Measurements from ENCODE around the gene ABCC4. TPM values are rescaled to one million over a fixed set of nuclear protein-coding genes. Genes with fewer than 3 reads are reported as not detected.

The ABCC4 gene
- total and polyA plus RNA-seq, 5 donors = 1.2 to 5.8 (median 4.4) TPM

DNA sequence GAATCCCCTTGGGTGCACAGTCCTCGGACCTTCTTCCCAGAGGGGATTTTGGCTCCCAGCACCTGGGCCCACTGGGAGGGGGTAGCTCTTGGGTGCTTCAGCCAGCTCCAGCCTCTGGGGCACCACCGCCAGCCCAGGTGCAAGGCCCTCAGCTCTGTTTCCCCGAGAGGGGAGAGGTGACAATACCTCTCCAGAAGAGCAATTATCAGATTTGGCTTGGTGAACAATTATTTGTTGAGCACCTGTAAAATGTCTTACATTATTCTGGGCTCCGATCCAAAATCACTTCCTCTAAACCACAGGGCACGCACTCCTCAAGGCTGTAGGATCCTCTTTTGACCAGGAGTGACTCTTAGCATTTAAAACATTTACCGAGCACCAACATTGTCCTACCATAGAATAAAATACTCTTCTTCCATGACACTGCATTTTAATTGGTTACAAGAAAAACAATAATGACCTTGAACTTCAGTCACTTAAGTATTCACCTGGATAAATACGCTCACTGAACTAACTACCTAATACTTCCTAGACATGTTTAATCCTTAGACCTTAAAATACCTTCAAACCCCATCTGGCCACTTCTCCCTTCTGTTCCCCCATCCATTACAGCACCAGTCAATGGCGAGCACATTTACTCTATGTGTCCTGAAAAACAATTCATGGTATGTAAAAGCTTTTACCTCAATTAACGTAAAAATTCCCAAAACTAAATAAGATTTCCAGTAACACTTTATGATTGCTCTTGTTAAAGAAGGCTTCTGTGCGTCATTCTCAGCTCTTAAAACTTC is 54.8 kb downstream of the ABCC4 start:
- Histone ChIP-seq H3K4me3 (ENCODE audit: low read length) (no peak overlapping the region), H3K27me3 (ENCODE audit: control insufficient read depth, insufficient read depth) (no peaks in the 10 kb centered on the region), H3K4me1 (ENCODE audit: control insufficient read depth, insufficient read depth, low read length) (no peaks in the 10 kb centered on the region), H3K27ac (ENCODE audit: low read length) (no peak overlapping the region), H3K9me3 (ENCODE audit: control insufficient read depth, low read length) (peaks cover 2% of the 10 kb centered on the region)
- ATAC-seq (no peak), DNase-seq (no peak)
- intact Hi-C loops (cut with DNase I) = no loop called here
- WGBS = 75% methylated on average over 10 of the region's 10 CpGs

DNA sequence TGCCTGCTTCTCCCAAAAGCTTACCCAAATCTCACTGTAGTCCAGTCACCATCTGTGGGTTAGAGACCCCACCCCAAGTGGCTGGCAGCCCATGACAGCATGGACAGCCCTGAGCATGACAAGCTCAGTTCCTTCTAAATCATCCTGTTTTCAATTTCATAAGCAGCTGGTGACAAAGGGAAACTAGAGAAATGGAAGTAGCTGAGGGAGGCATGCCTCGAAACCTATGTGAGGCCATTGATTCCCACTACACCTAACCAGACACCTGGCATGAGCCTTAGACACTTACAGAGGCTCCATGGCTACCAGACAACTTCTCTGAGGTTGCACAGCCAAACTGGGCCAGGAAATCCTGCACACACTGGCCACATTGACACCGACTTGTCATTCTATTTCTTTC is 56.2 kb downstream of the ABCC4 start:
- H3K27me3 ChIP-seq (ENCODE audit: control insufficient read depth, insufficient read depth) = no peaks in the 10 kb centered on the region
- 98% methylated on average over 2 of the region's 2 CpGs for WGBS
- DNase-seq (no peak), ATAC-seq (no peak)
- no peak overlapping the region for H3K4me3 ChIP-seq (ENCODE audit: low read length)
- intact Hi-C loops (cut with DNase I) = no loop called here
- H3K9me3 ChIP-seq (ENCODE audit: control insufficient read depth, low read length) = peaks cover 2% of the 10 kb centered on the region
- no peak overlapping the region for H3K27ac ChIP-seq (ENCODE audit: low read length)
- H3K4me1 ChIP-seq (ENCODE audit: control insufficient read depth, insufficient read depth, low read length) = no peaks in the 10 kb centered on the region

DNA sequence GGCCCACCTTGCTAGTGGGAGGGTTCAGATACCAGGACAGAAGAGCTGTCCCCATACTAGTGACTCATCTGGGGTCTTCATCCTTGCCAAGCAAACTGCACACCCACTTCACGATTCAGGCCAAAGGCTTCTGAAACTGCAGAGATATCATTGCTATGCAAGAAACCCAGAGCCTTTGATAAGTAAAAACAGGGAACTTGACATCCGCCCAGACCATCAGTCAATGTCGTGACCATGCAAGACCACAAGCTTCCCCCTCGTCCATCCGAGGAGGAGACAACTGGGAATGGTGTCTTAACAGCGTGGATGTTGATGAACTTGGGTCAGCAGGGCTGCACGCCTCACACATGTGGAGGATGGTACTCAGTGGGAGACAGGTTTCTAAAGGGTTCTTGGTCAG is 58.0 kb downstream of the ABCC4 start:
- intact Hi-C loops (cut with DNase I) = no loop called here
- no peak for DNase-seq
- Histone ChIP-seq H3K27ac (ENCODE audit: low read length) (no peak overlapping the region), H3K4me3 (ENCODE audit: low read length) (no peak overlapping the region), H3K9me3 (ENCODE audit: control insufficient read depth, low read length) (peaks cover 2% of the 10 kb centered on the region), H3K27me3 (ENCODE audit: control insufficient read depth, insufficient read depth) (no peaks in the 10 kb centered on the region), H3K4me1 (ENCODE audit: control insufficient read depth, insufficient read depth, low read length) (no peaks in the 10 kb centered on the region)
- ATAC-seq = no peak
- WGBS = 54% methylated on average over 7 of the region's 7 CpGs

DNA sequence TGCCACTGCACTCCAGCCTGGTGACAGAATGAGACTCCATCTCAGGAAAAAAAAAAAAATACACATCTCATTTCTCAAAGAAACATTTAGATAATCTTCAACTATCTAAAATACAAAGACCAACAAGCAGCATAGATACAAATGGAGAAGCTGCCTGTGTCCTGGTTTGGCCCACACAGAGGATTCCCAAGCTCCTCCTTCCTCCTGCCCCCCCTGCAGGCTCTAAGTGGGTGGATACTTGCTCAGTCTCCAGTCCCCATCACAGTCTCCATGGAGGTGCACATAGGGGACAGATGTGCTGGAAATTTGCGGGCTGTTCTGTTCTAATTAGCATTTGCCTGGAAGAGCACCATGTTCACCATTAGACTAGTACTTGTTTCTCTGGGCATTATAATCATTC is 59.9 kb downstream of the ABCC4 start:
- peaks cover 2% of the 10 kb centered on the region for H3K9me3 ChIP-seq (ENCODE audit: control insufficient read depth, low read length)
- intact Hi-C loops (cut with DNase I) = no loop called here
- no peak overlapping the region for H3K4me3 ChIP-seq (ENCODE audit: low read length)
- WGBS = 91% methylated on average over 1 of the region's 1 CpG
- H3K27ac ChIP-seq (ENCODE audit: low read length) = no peak overlapping the region
- H3K4me1 ChIP-seq (ENCODE audit: control insufficient read depth, insufficient read depth, low read length) = no peaks in the 10 kb centered on the region
- no peaks in the 10 kb centered on the region for H3K27me3 ChIP-seq (ENCODE audit: control insufficient read depth, insufficient read depth)
- DNase-seq (no peak), ATAC-seq (no peak)

DNA sequence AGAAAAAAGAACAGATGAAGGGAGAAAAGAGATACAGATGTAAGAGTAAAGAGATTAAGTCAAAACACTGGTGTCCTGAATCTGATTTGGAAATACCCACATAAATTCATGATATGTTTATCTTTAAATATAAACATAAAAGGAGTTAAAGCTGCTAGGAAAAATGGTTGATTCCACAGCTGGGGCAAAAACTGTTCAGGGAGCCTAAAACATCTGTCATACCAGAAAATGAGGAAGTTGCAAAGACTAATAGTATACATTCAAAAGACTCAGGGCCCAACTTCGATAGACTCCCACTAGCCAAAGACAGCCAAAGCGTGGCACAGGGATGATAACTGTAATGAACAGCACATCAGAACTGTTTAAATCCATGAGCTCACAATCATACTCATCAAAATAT is 62.0 kb downstream of the ABCC4 start:
- Histone ChIP-seq H3K4me3 (ENCODE audit: low read length) (no peak overlapping the region), H3K27ac (ENCODE audit: low read length) (no peak overlapping the region), H3K9me3 (ENCODE audit: control insufficient read depth, low read length) (peaks cover 2% of the 10 kb centered on the region), H3K4me1 (ENCODE audit: control insufficient read depth, insufficient read depth, low read length) (no peaks in the 10 kb centered on the region), H3K27me3 (ENCODE audit: control insufficient read depth, insufficient read depth) (no peaks in the 10 kb centered on the region)
- 73% methylated on average over 2 of the region's 2 CpGs for WGBS
- intact Hi-C loops (cut with DNase I) = no loop called here
- ATAC-seq (no peak), DNase-seq (no peak)

DNA sequence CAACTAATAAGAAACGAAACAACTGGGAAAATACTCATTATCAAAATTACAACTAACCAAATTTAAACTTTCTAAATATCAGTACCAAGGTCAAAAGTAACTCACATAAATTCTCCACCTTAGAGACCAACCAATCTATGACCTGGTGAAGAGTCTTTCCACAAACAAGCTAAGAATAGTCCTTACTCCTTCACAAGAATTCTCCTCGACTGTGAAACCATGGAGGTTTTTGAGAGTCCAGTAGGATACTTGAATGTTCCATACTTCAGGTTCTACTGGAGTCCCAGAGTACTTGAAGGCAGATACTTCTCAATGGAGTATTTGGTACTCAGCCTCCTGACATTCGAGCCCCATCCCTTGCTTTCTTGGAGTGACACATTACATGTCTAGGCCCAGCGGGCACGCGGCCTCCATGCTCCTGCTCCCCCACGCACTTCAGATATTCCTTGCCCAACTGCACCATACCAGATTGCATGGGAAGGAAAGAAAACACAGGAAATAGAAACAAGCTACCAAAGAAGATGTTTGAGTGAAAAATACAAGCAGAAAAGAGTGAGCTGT is 63.9 kb downstream of the ABCC4 start:
- 95% methylated on average over 7 of the region's 7 CpGs for WGBS
- intact Hi-C loops (cut with DNase I) = no loop called here

DNA sequence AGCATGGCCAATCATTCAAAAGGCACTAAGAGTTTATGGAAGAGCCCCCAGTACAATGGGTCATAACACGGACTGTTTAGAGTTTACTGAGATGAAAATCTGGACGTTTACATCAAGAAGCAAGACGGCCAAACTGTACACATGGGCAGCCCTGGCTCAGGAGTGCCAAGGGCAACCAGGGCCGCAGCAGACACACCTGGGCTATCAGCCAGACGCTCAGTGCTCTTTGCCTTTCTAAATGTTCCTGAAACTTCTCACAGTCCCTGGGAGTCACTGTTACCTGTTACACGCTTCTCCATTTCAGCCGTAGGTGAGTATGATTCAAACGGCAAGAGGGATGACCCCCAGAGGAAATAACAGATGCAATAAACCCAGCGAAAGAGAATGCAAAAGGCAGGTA is 64.5 kb downstream of the ABCC4 start:
- DNase-seq (no peak), ATAC-seq (no peak)
- Histone ChIP-seq H3K27ac (ENCODE audit: low read length) (no peak overlapping the region), H3K4me1 (ENCODE audit: control insufficient read depth, insufficient read depth, low read length) (no peaks in the 10 kb centered on the region), H3K27me3 (ENCODE audit: control insufficient read depth, insufficient read depth) (no peaks in the 10 kb centered on the region), H3K9me3 (ENCODE audit: control insufficient read depth, low read length) (no peaks in the 10 kb centered on the region), H3K4me3 (ENCODE audit: low read length) (no peak overlapping the region)
- WGBS = 93% methylated on average over 9 of the region's 9 CpGs
- intact Hi-C loops (cut with DNase I) = no loop called here

More for the DNA sequence above, 63.9 kb downstream of the ABCC4 start:
- H3K4me1 ChIP-seq (ENCODE audit: control insufficient read depth, insufficient read depth, low read length) = no peaks in the 10 kb centered on the region
- H3K27ac ChIP-seq (ENCODE audit: low read length) = no peak overlapping the region
- DNase-seq = no peak
- no peak for ATAC-seq
- no peaks in the 10 kb centered on the region for H3K27me3 ChIP-seq (ENCODE audit: control insufficient read depth, insufficient read depth)
- H3K9me3 ChIP-seq (ENCODE audit: control insufficient read depth, low read length) = no peaks in the 10 kb centered on the region
- H3K4me3 ChIP-seq (ENCODE audit: low read length) = no peak overlapping the region

DNA sequence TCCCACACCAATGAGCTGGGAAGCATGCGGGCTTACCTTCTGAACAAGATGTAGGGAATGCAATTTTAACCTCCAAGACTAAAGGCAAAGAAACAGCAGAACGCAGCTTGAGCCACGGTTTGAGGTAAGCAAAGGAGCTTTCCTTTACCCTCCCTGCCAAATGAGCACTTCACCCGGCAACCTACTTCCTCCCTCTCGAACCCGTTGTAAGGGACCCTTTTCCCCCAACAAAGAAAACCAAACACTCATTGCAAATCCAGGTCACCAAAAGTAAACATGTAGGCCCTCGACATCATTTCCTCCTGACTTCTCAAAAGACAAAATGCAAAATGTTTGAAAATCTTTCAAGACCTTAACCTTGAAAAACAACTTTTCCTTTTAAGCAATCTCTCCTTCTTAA is 65.3 kb downstream of the ABCC4 start:
- intact Hi-C loops (cut with DNase I) = no loop called here
- WGBS = 60% methylated on average over 7 of the region's 7 CpGs
- Histone ChIP-seq H3K4me3 (ENCODE audit: low read length) (no peak overlapping the region), H3K9me3 (ENCODE audit: control insufficient read depth, low read length) (no peaks in the 10 kb centered on the region), H3K4me1 (ENCODE audit: control insufficient read depth, insufficient read depth, low read length) (no peaks in the 10 kb centered on the region), H3K27me3 (ENCODE audit: control insufficient read depth, insufficient read depth) (no peaks in the 10 kb centered on the region), H3K27ac (ENCODE audit: low read length) (no peak overlapping the region)
- no peak for ATAC-seq
- no peak for DNase-seq

DNA sequence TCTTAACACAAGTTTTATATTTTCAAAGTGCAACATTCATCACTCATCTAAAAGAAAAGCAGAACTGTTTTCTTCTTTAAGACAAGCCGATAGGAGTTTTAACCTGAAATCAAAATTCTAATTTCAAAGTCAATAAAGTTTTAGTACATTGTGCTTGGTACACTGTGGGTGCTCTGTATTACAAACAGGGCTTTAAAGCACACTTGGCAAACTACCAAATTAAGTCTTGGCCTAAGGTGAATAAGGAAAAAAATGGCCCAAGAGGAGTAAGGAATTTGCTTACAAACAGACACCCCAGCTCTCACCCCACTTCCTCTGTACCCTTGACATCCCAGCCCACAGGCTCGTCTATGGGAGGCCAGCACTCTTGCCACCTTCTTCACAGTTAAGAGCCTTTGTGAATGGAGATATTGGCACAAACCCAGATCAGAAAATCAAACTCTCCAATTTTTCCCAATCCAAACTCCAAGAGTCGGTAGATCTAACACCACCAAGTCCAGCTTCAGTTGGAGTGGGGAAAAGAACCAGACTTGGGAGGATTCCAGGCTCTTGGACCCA is 66.0 kb downstream of the ABCC4 start:
- Histone ChIP-seq H3K27me3 (ENCODE audit: control insufficient read depth, insufficient read depth) (no peaks in the 10 kb centered on the region), H3K9me3 (ENCODE audit: control insufficient read depth, low read length) (no peaks in the 10 kb centered on the region), H3K27ac (ENCODE audit: low read length) (no peak overlapping the region), H3K4me1 (ENCODE audit: control insufficient read depth, insufficient read depth, low read length) (no peaks in the 10 kb centered on the region), H3K4me3 (ENCODE audit: low read length) (no peak overlapping the region)
- ATAC-seq (no peak), DNase-seq (no peak)
- intact Hi-C loops (cut with DNase I) = no loop called here
- 71% methylated on average over 3 of the region's 3 CpGs for WGBS

DNA sequence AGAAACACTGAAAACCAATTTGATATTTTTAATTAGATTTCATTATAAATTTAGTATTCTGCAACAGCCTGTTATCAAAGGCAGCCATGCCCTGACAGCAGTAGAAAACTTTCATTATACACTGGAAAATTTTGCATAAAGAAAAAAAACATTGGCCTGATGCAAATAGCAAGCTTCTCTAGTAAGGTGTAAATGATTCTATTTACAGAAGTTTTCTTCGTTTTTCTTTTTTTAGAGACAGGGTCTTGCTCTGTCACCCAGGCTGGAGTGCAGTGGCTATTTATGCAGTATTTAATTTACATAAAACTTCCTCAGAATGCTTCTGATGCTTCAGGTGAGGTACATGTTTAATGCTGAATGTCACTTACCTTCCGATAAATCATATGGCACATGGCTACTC is 67.0 kb downstream of the ABCC4 start:
- ATAC-seq = no peak
- no peaks in the 10 kb centered on the region for H3K4me1 ChIP-seq (ENCODE audit: control insufficient read depth, insufficient read depth, low read length)
- H3K9me3 ChIP-seq (ENCODE audit: control insufficient read depth, low read length) = no peaks in the 10 kb centered on the region
- intact Hi-C loops (cut with DNase I) = no loop called here
- H3K4me3 ChIP-seq (ENCODE audit: low read length) = no peak overlapping the region
- H3K27me3 ChIP-seq (ENCODE audit: control insufficient read depth, insufficient read depth) = no peaks in the 10 kb centered on the region
- DNase-seq = no peak
- WGBS = 87% methylated on average over 2 of the region's 2 CpGs
- no peak overlapping the region for H3K27ac ChIP-seq (ENCODE audit: low read length)

DNA sequence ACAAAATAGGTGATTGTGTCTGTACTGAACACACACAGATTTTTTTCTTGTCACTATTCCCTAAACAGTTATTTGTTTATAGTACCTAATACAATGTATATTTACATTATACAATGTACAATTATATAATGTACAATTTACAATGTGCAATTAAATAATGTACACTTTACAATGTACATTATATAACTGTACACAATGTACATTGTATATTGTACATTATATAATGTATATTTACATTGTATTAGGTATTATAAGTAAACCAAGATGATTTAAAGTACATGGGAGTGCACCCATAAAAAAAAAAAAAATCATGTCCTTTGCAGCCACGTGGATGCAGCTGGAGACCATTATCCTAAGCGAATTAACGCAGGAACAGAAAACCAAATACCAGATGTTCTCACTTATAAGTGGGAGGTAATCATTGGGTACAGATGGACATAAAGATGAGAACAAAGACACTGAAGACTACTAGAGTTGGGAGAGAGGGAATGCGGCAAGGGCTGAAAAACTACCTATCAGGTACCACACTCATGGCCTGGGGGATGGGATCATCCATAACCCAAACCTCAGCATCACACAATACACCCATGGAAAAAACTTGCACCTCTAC is 68.1 kb downstream of the ABCC4 start:
- Histone ChIP-seq H3K27me3 (ENCODE audit: control insufficient read depth, insufficient read depth) (no peaks in the 10 kb centered on the region), H3K9me3 (ENCODE audit: control insufficient read depth, low read length) (no peaks in the 10 kb centered on the region), H3K4me1 (ENCODE audit: control insufficient read depth, insufficient read depth, low read length) (no peaks in the 10 kb centered on the region), H3K27ac (ENCODE audit: low read length) (no peak overlapping the region), H3K4me3 (ENCODE audit: low read length) (no peak overlapping the region)
- ATAC-seq (no peak), DNase-seq (no peak)
- WGBS = 85% methylated on average over 4 of the region's 4 CpGs
- intact Hi-C loops (cut with DNase I) = no loop called here

Measured in right cardiac atrium (tissue), 5 donors.